Measurements from ENCODE around the gene P2RY2. TPM values are rescaled to one million over a fixed set of nuclear protein-coding genes. Genes with fewer than 3 reads are reported as not detected.

Gene P2RY2
- total RNA-seq, 1 donor from 2014 or later: 6.5 TPM

DNA sequence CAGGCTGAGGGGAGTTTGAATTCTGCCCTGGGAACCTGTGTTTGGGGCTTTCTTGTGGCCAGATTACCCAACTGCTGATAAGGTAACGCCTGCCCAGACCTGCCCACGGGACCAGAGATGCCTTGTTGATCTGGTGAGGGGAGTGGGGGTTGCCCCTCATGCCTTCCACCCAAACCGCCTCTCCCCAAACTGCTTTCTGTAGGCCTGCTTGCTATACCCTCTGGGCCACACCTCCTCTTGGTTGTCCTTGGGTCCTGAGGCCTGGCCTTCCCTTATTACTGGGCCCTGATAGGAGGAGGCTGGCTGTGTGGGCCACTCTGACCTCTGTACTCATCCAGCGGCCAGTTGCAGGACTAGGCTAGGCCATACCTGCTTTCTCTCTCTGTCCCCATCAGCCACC is 3.4 kb downstream of the P2RY2 start:
- Histone ChIP-seq H3K9me3 (no peaks in the 10 kb centered on the region), H3K27ac (no peak overlapping the region), H3K4me3 (no peak overlapping the region), H3K27me3 (ENCODE audit: low read depth) (no peaks in the 10 kb centered on the region), H3K4me1 (peaks cover 39% of the 10 kb centered on the region), H3K36me3 (no peaks in the 10 kb centered on the region)
- TF ChIP-seq, protein P1, sequence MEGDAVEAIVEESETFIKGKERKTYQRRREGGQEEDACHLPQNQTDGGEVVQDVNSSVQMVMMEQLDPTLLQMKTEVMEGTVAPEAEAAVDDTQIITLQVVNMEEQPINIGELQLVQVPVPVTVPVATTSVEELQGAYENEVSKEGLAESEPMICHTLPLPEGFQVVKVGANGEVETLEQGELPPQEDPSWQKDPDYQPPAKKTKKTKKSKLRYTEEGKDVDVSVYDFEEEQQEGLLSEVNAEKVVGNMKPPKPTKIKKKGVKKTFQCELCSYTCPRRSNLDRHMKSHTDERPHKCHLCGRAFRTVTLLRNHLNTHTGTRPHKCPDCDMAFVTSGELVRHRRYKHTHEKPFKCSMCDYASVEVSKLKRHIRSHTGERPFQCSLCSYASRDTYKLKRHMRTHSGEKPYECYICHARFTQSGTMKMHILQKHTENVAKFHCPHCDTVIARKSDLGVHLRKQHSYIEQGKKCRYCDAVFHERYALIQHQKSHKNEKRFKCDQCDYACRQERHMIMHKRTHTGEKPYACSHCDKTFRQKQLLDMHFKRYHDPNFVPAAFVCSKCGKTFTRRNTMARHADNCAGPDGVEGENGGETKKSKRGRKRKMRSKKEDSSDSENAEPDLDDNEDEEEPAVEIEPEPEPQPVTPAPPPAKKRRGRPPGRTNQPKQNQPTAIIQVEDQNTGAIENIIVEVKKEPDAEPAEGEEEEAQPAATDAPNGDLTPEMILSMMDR (IDR thresholded peaks at IDR 0.05): no peak
- intact Hi-C loops (cut with DNase I): no loop called here
- ATAC-seq (no peak), DNase-seq (no peak)

DNA sequence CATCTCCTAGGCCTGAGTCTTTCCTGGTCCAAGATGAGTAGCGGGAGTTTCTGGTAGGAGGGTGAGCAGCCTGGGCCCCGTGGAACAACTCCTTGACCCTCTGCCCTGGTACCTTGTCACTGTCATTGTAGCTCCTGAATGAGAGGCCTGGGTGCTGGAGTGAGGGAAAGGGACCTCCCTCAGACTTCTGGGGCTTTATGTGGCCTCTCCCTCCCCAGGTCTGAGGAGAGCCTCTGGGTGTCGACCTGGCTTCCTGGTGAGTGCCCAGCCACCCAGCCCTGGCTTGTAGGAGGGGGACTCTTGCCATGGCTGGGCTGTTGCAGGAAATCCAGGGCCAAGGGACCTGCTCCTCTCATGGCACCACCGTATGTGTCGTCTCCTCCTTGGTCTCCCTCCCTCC is 3.9 kb downstream of the P2RY2 start:
- no peaks in the 10 kb centered on the region for H3K36me3 ChIP-seq
- TF ChIP-seq, protein P1 (IDR thresholded peaks at IDR 0.05): no peak
- intact Hi-C loops (cut with DNase I): no loop called here
- DNase-seq (peak; percentile 6), ATAC-seq (no peak)
- H3K27ac ChIP-seq: no peak overlapping the region
- peaks cover 34% of the 10 kb centered on the region for H3K4me1 ChIP-seq
- H3K4me3 ChIP-seq: no peak overlapping the region
- H3K27me3 ChIP-seq (ENCODE audit: low read depth): no peaks in the 10 kb centered on the region
- no peaks in the 10 kb centered on the region for H3K9me3 ChIP-seq

GRCh38 chr11:73223998-73224730 is 6.1 kb downstream of the P2RY2 start:
- intact Hi-C loops (cut with DNase I): no loop called here
- no peaks in the 10 kb centered on the region for H3K36me3 ChIP-seq
- ATAC-seq (no peak), DNase-seq (peak; percentile 27)
- H3K27me3 ChIP-seq (ENCODE audit: low read depth): no peaks in the 10 kb centered on the region
- peaks cover 18% of the 10 kb centered on the region for H3K4me1 ChIP-seq
- H3K9me3 ChIP-seq: no peaks in the 10 kb centered on the region
- H3K27ac ChIP-seq: no peak overlapping the region
- TF ChIP-seq, protein P1 (IDR thresholded peaks at IDR 0.05): no peak
- H3K4me3 ChIP-seq: no peak overlapping the region

DNA sequence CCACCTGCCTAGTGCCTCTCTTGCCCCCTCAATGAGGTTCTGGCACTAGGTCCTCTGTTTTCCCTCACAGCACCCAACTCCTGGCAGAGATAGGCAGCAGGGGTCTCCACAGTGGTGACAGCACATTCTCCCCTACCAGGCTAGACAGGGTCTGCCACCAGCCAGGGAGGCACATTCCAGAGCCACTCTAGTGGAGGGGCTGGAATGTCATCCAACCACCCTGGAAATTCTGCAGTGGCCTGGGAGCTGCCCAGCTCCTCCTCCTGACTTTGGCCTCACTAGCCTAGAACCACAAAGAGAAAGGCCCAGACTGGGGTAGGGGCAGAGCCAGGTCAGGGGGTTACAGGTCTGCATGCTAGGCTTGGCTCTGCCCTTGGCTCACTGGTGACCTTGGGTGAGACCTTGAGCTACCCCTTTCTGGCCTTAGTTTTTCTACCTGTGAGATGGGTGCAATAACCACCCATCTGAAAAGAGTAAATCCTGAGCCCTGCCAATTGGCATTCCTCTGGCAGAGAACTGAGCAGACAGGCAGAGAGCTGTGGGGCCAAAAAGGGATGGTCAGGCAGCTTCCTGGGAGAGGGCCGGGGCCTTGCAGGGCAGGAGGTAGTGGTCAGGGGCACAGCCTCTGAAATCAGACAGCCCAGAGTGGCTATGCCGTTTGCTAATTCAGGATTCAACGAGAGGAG is 7.1 kb downstream of the P2RY2 start:
- ATAC-seq (peak; percentile 57 to 62), DNase-seq (peak; percentile 54)
- H3K4me3 ChIP-seq: no peak overlapping the region
- H3K9me3 ChIP-seq: no peaks in the 10 kb centered on the region
- peaks cover 12% of the 10 kb centered on the region for H3K4me1 ChIP-seq
- H3K27ac ChIP-seq: peak overlapping the region; percentile 56
- intact Hi-C loops (cut with DNase I): no loop called here
- TF ChIP-seq, protein P1 (IDR thresholded peaks at IDR 0.05): no peak
- H3K27me3 ChIP-seq (ENCODE audit: low read depth): no peaks in the 10 kb centered on the region
- H3K36me3 ChIP-seq: no peaks in the 10 kb centered on the region

DNA sequence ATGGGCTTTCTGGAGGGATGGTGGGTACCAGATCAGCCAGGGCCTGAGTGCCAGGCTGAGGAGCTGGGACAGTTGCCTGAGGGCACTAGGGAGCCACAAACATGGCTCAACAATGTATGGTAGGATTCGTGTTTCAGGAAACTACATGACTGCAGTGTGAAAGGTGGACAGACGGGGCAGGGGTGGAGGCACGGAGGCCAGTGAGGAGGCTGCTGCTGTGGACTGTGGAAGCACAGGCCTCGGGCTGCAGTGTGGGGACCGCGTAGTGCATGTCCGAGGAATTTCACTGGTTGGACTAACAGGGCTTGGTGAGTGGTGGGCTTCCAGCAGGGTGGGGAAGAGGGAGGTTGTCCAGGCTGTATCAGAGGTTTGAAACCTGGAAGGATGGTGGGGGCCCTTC is 7.8 kb downstream of the P2RY2 start:
- H3K27ac ChIP-seq: no peak overlapping the region
- H3K4me3 ChIP-seq: no peak overlapping the region
- no peaks in the 10 kb centered on the region for H3K27me3 ChIP-seq (ENCODE audit: low read depth)
- intact Hi-C loops (cut with DNase I): no loop called here
- TF ChIP-seq, protein P1 (IDR thresholded peaks at IDR 0.05): no peak
- no peak for ATAC-seq
- H3K36me3 ChIP-seq: no peaks in the 10 kb centered on the region
- peaks cover 12% of the 10 kb centered on the region for H3K4me1 ChIP-seq
- H3K9me3 ChIP-seq: no peaks in the 10 kb centered on the region
- DNase-seq: no peak

All from lower lobe of right lung (tissue), 2 donors.